Measurements from ENCODE around the gene C1orf53.

GRCh38 chr1:197911111-197911856 is 8.9 kb downstream of the C1orf53 start:
- no peak for TF ChIP-seq CTCF (IDR thresholded peaks at IDR 0.05)
- no peak for TF ChIP-seq POLR2A (IDR thresholded peaks at IDR 0.05)
- no peak for TF ChIP-seq POLR2AphosphoS5 (IDR thresholded peaks at IDR 0.05)
- TF ChIP-seq EP300 (IDR thresholded peaks at IDR 0.05) = no peak

All from gastroesophageal sphincter (tissue), 3 donors.